ENCODE results near the gene ASB18. TPM values are rescaled to one million over a fixed set of nuclear protein-coding genes. Genes with fewer than 3 reads are reported as not detected.

The ASB18 gene
- total and polyA plus RNA-seq, 10 donors: not detected

GRCh38 chr2:236254001-236254400, 10.2 kb downstream of the ASB18 start:
- Histone ChIP-seq H3K4me3 (no peak overlapping the region), H3K27me3 (replicated peaks in 1 of 7) (peaks cover 0 to 71% (median 9%) of the 10 kb centered on the region in 7 donors), H3K36me3 (no peaks in the 10 kb centered on the region), H3K27ac (no peak overlapping the region), H3K9me3 (no peaks in the 10 kb centered on the region), H3K4me1 (peaks cover 0 to 11% (median 0%) of the 10 kb centered on the region in 6 donors)
- DNase-seq: no peak
- 82 to 91% (median 84%) methylated on average over 3 of the region's 3 CpGs for WGBS, 5 donors
- intact Hi-C loops (cut with DNase I; ENCODE audit: low total_unique reads): no loop called here
- TF ChIP-seq POLR2AphosphoS5 (IDR thresholded peaks at IDR 0.05) (no peak), CTCF (IDR thresholded peaks at IDR 0.05 in 8 of 11, conservative IDR thresholded peaks at IDR 0.05 in 3 of 11) (no peak), POLR2A (IDR thresholded peaks at IDR 0.05) (no peak)

GRCh38 chr2:236252602-236253001, 11.6 kb downstream of the ASB18 start:
- Histone ChIP-seq H3K27ac (no peak overlapping the region), H3K27me3 (replicated peaks in 1 of 7) (peaks cover 0 to 70% (median 5%) of the 10 kb centered on the region in 7 donors), H3K36me3 (no peaks in the 10 kb centered on the region), H3K9me3 (no peaks in the 10 kb centered on the region), H3K4me3 (no peak overlapping the region), H3K4me1 (peaks cover 0 to 11% (median 0%) of the 10 kb centered on the region in 6 donors)
- TF ChIP-seq POLR2A (IDR thresholded peaks at IDR 0.05) (no peak), POLR2AphosphoS5 (IDR thresholded peaks at IDR 0.05) (no peak), CTCF (IDR thresholded peaks at IDR 0.05 in 8 of 11, conservative IDR thresholded peaks at IDR 0.05 in 3 of 11) (no peak)
- intact Hi-C loops (cut with DNase I; ENCODE audit: low total_unique reads): no loop called here
- 50 to 74% (median 67%) methylated on average over 3 of the region's 3 CpGs for WGBS, 5 donors
- DNase-seq: no peak

GRCh38 chr2:236250909-236251579, 13.2 kb downstream of the ASB18 start:
- TF ChIP-seq POLR2AphosphoS5 (IDR thresholded peaks at IDR 0.05) (peak in 2 of 3 donors; percentile 8 to 17), CTCF (IDR thresholded peaks at IDR 0.05 in 8 of 11, conservative IDR thresholded peaks at IDR 0.05 in 3 of 11) (no peak), POLR2A (IDR thresholded peaks at IDR 0.05) (no peak)
- Histone ChIP-seq H3K27ac (peak overlapping the region in 2 of 8 donors; percentile 7 to 20), H3K4me3 (no peak overlapping the region), H3K27me3 (replicated peaks in 1 of 7) (peaks cover 0 to 70% (median 0%) of the 10 kb centered on the region in 7 donors), H3K9me3 (no peaks in the 10 kb centered on the region), H3K36me3 (no peaks in the 10 kb centered on the region), H3K4me1 (peaks cover 0 to 11% (median 0%) of the 10 kb centered on the region in 6 donors)
- DNase-seq: no peak
- WGBS, 5 donors: 42 to 53% (median 49%) methylated on average over 13 of the region's 13 CpGs
- intact Hi-C loops (cut with DNase I; ENCODE audit: low total_unique reads): no loop called here

- 20 to 31% (median 25%) methylated on average over 3 of the region's 3 CpGs for whole genome bisulfite sequencing, 5 donors
- intact Hi-C loops (cut with DNase I; ENCODE audit: low total_unique reads): no loop called here
- no peak for DNase-seq
- peaks cover 0 to 70% (median 0%) of the 10 kb centered on the region in 7 donors for H3K27me3 ChIP-seq (replicated peaks in 1 of 7)
- peaks cover 0 to 11% (median 0%) of the 10 kb centered on the region in 6 donors for H3K4me1 ChIP-seq
- TF ChIP-seq POLR2A (IDR thresholded peaks at IDR 0.05) (no peak), POLR2AphosphoS5 (IDR thresholded peaks at IDR 0.05) (no peak), CTCF (IDR thresholded peaks at IDR 0.05 in 8 of 11, conservative IDR thresholded peaks at IDR 0.05 in 3 of 11) (no peak)
- H3K4me3 ChIP-seq: no peak overlapping the region
- no peaks in the 10 kb centered on the region for H3K9me3 ChIP-seq
- H3K27ac ChIP-seq: peak overlapping the region in 3 of 8 donors; percentile 7 to 27 (median 9)
- H3K36me3 ChIP-seq: no peaks in the 10 kb centered on the region
Observed at GRCh38 chr2:236250286-236250685, 13.9 kb downstream of the ASB18 start.
